ENCODE measurements around the gene TIE1.

The TIE1 gene

GRCh38 chr1:43325381-43325780 lies 24.6 kb downstream of the TIE1 start:
- TF ChIP-seq POLR2AphosphoS5 (IDR thresholded peaks at IDR 0.05; ENCODE audit: low read depth, low read length) (no peak), SIN3A (IDR thresholded peaks at IDR 0.05; ENCODE audit: borderline replicate concordance, insufficient read depth, low read length) (no peak), FOXP2 (optimal IDR thresholded peaks at IDR 0.05; ENCODE audit: borderline replicate concordance, extremely low read depth, extremely low read length, insufficient read depth) (no peak), REST (IDR thresholded peaks at IDR 0.05; ENCODE audit: insufficient read depth in 1 of 2, low read depth in 2 of 2, low read length in 2 of 2) (no peak), TAF1 (IDR thresholded peaks at IDR 0.05; ENCODE audit: borderline replicate concordance, insufficient read depth, low read length) (no peak)

GRCh38 chr1:43327549-43328292 lies 26.9 kb downstream of the TIE1 start:
- no peak for TF ChIP-seq POLR2AphosphoS5 (IDR thresholded peaks at IDR 0.05; ENCODE audit: low read depth, low read length)
- no peak for TF ChIP-seq FOXP2 (optimal IDR thresholded peaks at IDR 0.05; ENCODE audit: borderline replicate concordance, extremely low read depth, extremely low read length, insufficient read depth)
- no peak for TF ChIP-seq SIN3A (IDR thresholded peaks at IDR 0.05; ENCODE audit: borderline replicate concordance, insufficient read depth, low read length)
- TF ChIP-seq TAF1 (IDR thresholded peaks at IDR 0.05; ENCODE audit: borderline replicate concordance, insufficient read depth, low read length) = no peak
- no peak for TF ChIP-seq REST (IDR thresholded peaks at IDR 0.05; ENCODE audit: insufficient read depth in 1 of 2, low read depth in 2 of 2, low read length in 2 of 2)

- TF ChIP-seq REST (IDR thresholded peaks at IDR 0.05; ENCODE audit: insufficient read depth in 1 of 2, low read depth in 2 of 2, low read length in 2 of 2) = peak in 1 of 2 experiments; percentile 22; a peak in 1 of 4 replicates
- TF ChIP-seq POLR2AphosphoS5 (IDR thresholded peaks at IDR 0.05; ENCODE audit: low read depth, low read length) = 0 out of 2 replicates have a peak, but pooled peaks have one; percentile 36
- no peak for TF ChIP-seq TAF1 (IDR thresholded peaks at IDR 0.05; ENCODE audit: borderline replicate concordance, insufficient read depth, low read length)
These were observed 29.4 kb downstream of the TIE1 start for GRCh38 chr1:43329995-43330751.

- TF ChIP-seq TAF1 (IDR thresholded peaks at IDR 0.05; ENCODE audit: borderline replicate concordance, insufficient read depth, low read length) = no peak
- no peak for TF ChIP-seq FOXP2 (optimal IDR thresholded peaks at IDR 0.05; ENCODE audit: borderline replicate concordance, extremely low read depth, extremely low read length, insufficient read depth)
- TF ChIP-seq SIN3A (IDR thresholded peaks at IDR 0.05; ENCODE audit: borderline replicate concordance, insufficient read depth, low read length) = no peak
- TF ChIP-seq REST (IDR thresholded peaks at IDR 0.05; ENCODE audit: insufficient read depth in 1 of 2, low read depth in 2 of 2, low read length in 2 of 2) = no peak
- TF ChIP-seq POLR2AphosphoS5 (IDR thresholded peaks at IDR 0.05; ENCODE audit: low read depth, low read length) = no peak
These were observed 30.9 kb downstream of the TIE1 start for GRCh38 chr1:43331688-43332087.

Data from PFSK-1 (cell line).